H9 (cell line): ENCODE results near the gene SREBF1. TPM values are rescaled to one million over a fixed set of nuclear protein-coding genes. Genes with fewer than 3 reads are reported as not detected.

ENCODE experiments used
- DNase-seq: peaks from one replicate; pipeline ENCODE4 v3.0.0-alpha.2; 2017
- H2AFZ ChIP-seq: one replicate; pipeline ENCODE4 v1.6.1; 2013; ENCODE audit warnings: mild to moderate bottlenecking, low read length, control low read depth, moderate library complexity
- H2AK5ac ChIP-seq: 2 replicates; pipeline ENCODE4 v1.6.1; 2013; ENCODE audit warnings: low read length, control low read depth, mixed read lengths; ENCODE audit not compliant: insufficient read length
- H2BK120ac ChIP-seq: one replicate; pipeline ENCODE4 v1.6.1; 2013; ENCODE audit warnings: low read depth, mild to moderate bottlenecking, low read length, control low read depth, inconsistent platforms; ENCODE audit not compliant: poor library complexity, severe bottlenecking
- H2BK12ac ChIP-seq: 2 replicates; pipeline ENCODE4 v1.6.1; 2013; ENCODE audit warnings: low read length, control low read depth, mixed read lengths, low read depth; ENCODE audit not compliant: insufficient read length
- H2BK15ac ChIP-seq: 2 replicates; pipeline ENCODE4 v1.6.1; 2013; ENCODE audit warnings: low read depth, low read length, control low read depth
- H2BK20ac ChIP-seq: one replicate; pipeline ENCODE4 v1.6.1; 2013; ENCODE audit warnings: low read depth, mild to moderate bottlenecking, low read length, control low read depth, inconsistent platforms; ENCODE audit not compliant: poor library complexity, severe bottlenecking
- H2BK5ac ChIP-seq: 2 replicates; pipeline ENCODE4 v1.6.1; 2013; ENCODE audit warnings: low read length, control low read depth, mixed read lengths; ENCODE audit not compliant: insufficient read length
- H3K14ac ChIP-seq: 2 replicates; pipeline ENCODE4 v1.6.1; 2013; ENCODE audit warnings: low read length, control low read depth; ENCODE audit not compliant: insufficient read depth
- H3K18ac ChIP-seq: 2 replicates; pipeline ENCODE4 v1.6.1; 2013; ENCODE audit warnings: low read depth, mild to moderate bottlenecking, mixed read lengths, low read length, control low read depth; ENCODE audit not compliant: insufficient read length
- H3K23ac ChIP-seq: 2 replicates; pipeline ENCODE4 v1.6.1; 2013; ENCODE audit warnings: low read length, control low read depth, mixed read lengths, low read depth; ENCODE audit not compliant: insufficient read length
- H3K23me2 ChIP-seq: 2 replicates; pipeline ENCODE4 v1.6.1; 2013; ENCODE audit warnings: low read depth, mild to moderate bottlenecking, mixed read lengths, low read length, control low read depth; ENCODE audit not compliant: insufficient read length, poor library complexity, severe bottlenecking
- H3K27ac ChIP-seq: 2 replicates; pipeline ENCODE4 v1.5.1; 2013; ENCODE audit warnings: low read length, control low read depth, mixed read lengths, low read depth; ENCODE audit not compliant: insufficient read length
- H3K27me3 ChIP-seq: 2 replicates; pipeline ENCODE4 v1.6.1; 2013; ENCODE audit warnings: low read length, control low read depth, inconsistent platforms; ENCODE audit not compliant: insufficient read depth
- H3K4ac ChIP-seq: 2 replicates; pipeline ENCODE4 v1.6.1; 2013; ENCODE audit warnings: low read depth, mild to moderate bottlenecking, control low read depth, inconsistent platforms, low read length, moderate library complexity
- H3K4me1 ChIP-seq: 2 replicates; pipeline ENCODE4 v1.6.1; 2013; ENCODE audit warnings: low read length, control low read depth, inconsistent platforms; ENCODE audit not compliant: insufficient read depth
- H3K4me2 ChIP-seq: 2 replicates; pipeline ENCODE4 v1.6.1; 2013; ENCODE audit warnings: low read length, control low read depth, mixed read lengths; ENCODE audit not compliant: insufficient read length, insufficient read depth
- H3K56ac ChIP-seq: 2 replicates; pipeline ENCODE4 v1.6.1; 2013; ENCODE audit warnings: low read depth, mild to moderate bottlenecking, mixed read lengths, low read length, control low read depth; ENCODE audit not compliant: insufficient read length
- H3K79me1 ChIP-seq: 2 replicates; pipeline ENCODE4 v1.6.1; 2013; ENCODE audit warnings: low read depth, mild to moderate bottlenecking, moderate library complexity, low read length, control low read depth, inconsistent platforms; ENCODE audit not compliant: insufficient read depth, poor library complexity, severe bottlenecking
- H3K79me2 ChIP-seq: 2 replicates; pipeline ENCODE4 v1.6.1; 2013; ENCODE audit warnings: low read length, control low read depth, inconsistent platforms; ENCODE audit not compliant: insufficient read depth
- H3K9ac ChIP-seq: 2 replicates; pipeline ENCODE4 v1.6.1; 2013; ENCODE audit warnings: low read length, control low read depth, mixed read lengths; ENCODE audit not compliant: insufficient read length; ENCODE audit errors: extremely low read depth
- H3K9me3 ChIP-seq: one replicate; pipeline ENCODE4 v1.6.1; 2013; ENCODE audit warnings: low read depth, low read length, inconsistent platforms; ENCODE audit not compliant: control insufficient read depth
- H3T11ph ChIP-seq: one replicate; pipeline ENCODE4 v1.6.1; 2013; ENCODE audit warnings: mild to moderate bottlenecking, low read length, control low read depth, inconsistent platforms
- H4K20me1 ChIP-seq: one replicate; pipeline ENCODE4 v1.6.1; 2013; ENCODE audit not compliant: control insufficient read depth, insufficient read length, insufficient read depth
- H4K5ac ChIP-seq: 2 replicates; pipeline ENCODE4 v1.6.1; 2013; ENCODE audit warnings: low read depth, mild to moderate bottlenecking, mixed read lengths, low read length, control low read depth; ENCODE audit not compliant: insufficient read length
- H4K8ac ChIP-seq: replicated peaks from 2 replicates; pipeline ENCODE4 v1.6.1; 2013; ENCODE audit warnings: low read length, control low read depth, mixed read lengths, low read depth; ENCODE audit not compliant: insufficient read length
- H4K91ac ChIP-seq: 2 replicates; pipeline ENCODE4 v1.6.1; 2013; ENCODE audit warnings: low read depth, mild to moderate bottlenecking, moderate library complexity, mixed read lengths, low read length, control low read depth; ENCODE audit not compliant: insufficient read length
- H3K27ac Mint-ChIP-seq, 3 experiments: 2 replicates in 2 of 3; 3 replicates in 1 of 3; pipeline ENCODE4 v1.8.0; 2020 to 2021; ENCODE audit warnings: mixed read lengths in 3 of 3, mild to moderate bottlenecking in 1 of 3, moderate library complexity in 1 of 3
- H3K27me3 Mint-ChIP-seq: 2 replicates; pipeline ENCODE4 v1.8.0; 2021; ENCODE audit warnings: low read depth, mild to moderate bottlenecking, moderate library complexity, mixed read lengths
- H3K36me3 Mint-ChIP-seq, 3 experiments: 2 replicates in 2 of 3; 3 replicates in 1 of 3; pipeline ENCODE4 v1.8.0; 2020 to 2021; ENCODE audit warnings: low read depth in 3 of 3, mixed read lengths in 3 of 3; ENCODE audit not compliant: insufficient read depth in 1 of 3
- H3K4me1 Mint-ChIP-seq, 2 experiments: 2 replicates each; pipeline ENCODE4 v1.8.0; 2020; ENCODE audit warnings: mixed read lengths in 2 of 2
- H3K4me3 Mint-ChIP-seq, 2 experiments: 2 replicates in 1 of 2; 3 replicates in 1 of 2; pipeline ENCODE4 v1.8.0; 2020 to 2021; ENCODE audit warnings: mild to moderate bottlenecking in 2 of 2, mixed read lengths in 2 of 2, moderate library complexity in 1 of 2
- H3K9me3 Mint-ChIP-seq, 2 experiments: 2 replicates in 1 of 2; 3 replicates in 1 of 2; pipeline ENCODE4 v1.8.0; 2020; ENCODE audit warnings: mild to moderate bottlenecking in 2 of 2, mixed read lengths in 2 of 2, moderate library complexity in 1 of 2
- CTCF ChIP-seq: fragments of 200-600 bp; sonication (generic); conservative IDR thresholded peaks from 3 replicates; pipeline ENCODE4 v1.8.0; 2021; ENCODE audit warnings: antibody characterized with exemption, mild to moderate bottlenecking
- WGBS: extraction: QIAGEN DNeasy Blood & Tissue Kit; methylation state at CpG from one replicate; pipeline ENCODE4 v1.1.7; 2013; ENCODE audit warnings: missing lambda C conversion rate, low lambda C conversion rate, mixed read lengths; ENCODE audit not compliant: insufficient read length; ENCODE audit errors: extremely low coverage; 5-methylcytosine and 5-hydroxymethylcytosine counted together
- total RNA-seq: library from RNA; stranded (reverse); gene quantifications from 2 replicates; pipeline ENCODE4 v1.2.1, GENCODE V29; 2021

The SREBF1 gene
- total RNA-seq, 1 experiment from 2014 or later, result 81.9 TPM

GRCh38 chr17:17801800-17802481 is 34.8 kb downstream of the SREBF1 start:
- no peaks in the 10 kb centered on the region; a peak in 1 of 7 replicates for H3K36me3 Mint-ChIP-seq
- Histone ChIP-seq H3K79me1 (no peaks in the 10 kb centered on the region), H3T11ph (no peak overlapping the region), H2BK5ac (no peak overlapping the region), H2BK12ac (no peak overlapping the region), H4K20me1 (no peaks in the 10 kb centered on the region), H3K9me3 (no peaks in the 10 kb centered on the region), H2BK20ac (no peak overlapping the region), H4K91ac (no peak overlapping the region), H3K4me2 (no peak overlapping the region), H3K27me3 (no peaks in the 10 kb centered on the region; the same call in 1 of the 2 replicates), H3K4me1 (no peaks in the 10 kb centered on the region), H3K4ac (no peak overlapping the region), H2BK120ac (no peak overlapping the region), H3K23ac (no peak overlapping the region), H2BK15ac (no peak overlapping the region), H3K23me2 (no peaks in the 10 kb centered on the region), H2AK5ac (no peak overlapping the region), H3K9ac (no peak overlapping the region), H3K79me2 (no peaks in the 10 kb centered on the region), H3K14ac (no peak overlapping the region), H3K18ac (no peak overlapping the region), H3K27ac (no peak overlapping the region), H3K56ac (no peak overlapping the region), H2AFZ (no peak overlapping the region), H4K5ac (no peak overlapping the region), H4K8ac (no peak overlapping the region)
- no peaks in the 10 kb centered on the region; a peak in 1 of 5 replicates for H3K9me3 Mint-ChIP-seq
- peaks cover 37% of the 10 kb centered on the region for H3K27me3 Mint-ChIP-seq
- H3K4me1 Mint-ChIP-seq, result peaks cover 11 to 26% of the 10 kb centered on the region in 2 experiments
- WGBS, result no CpG with 5 or more reads among the region's 13 CpGs
- H3K27ac Mint-ChIP-seq, result no peak overlapping the region
- DNase-seq, result no peak
- no peak overlapping the region for H3K4me3 Mint-ChIP-seq
- TF ChIP-seq CTCF, result no peak
